Type B pancreatic cell (in vitro differentiated cells): ENCODE results near the gene DYRK1A. TPM values are rescaled to one million over a fixed set of nuclear protein-coding genes. Genes with fewer than 3 reads are reported as not detected.

ENCODE experiments used
- DNase-seq: peaks from one replicate; pipeline ENCODE4 v3.0.0; 2021; ENCODE audit warnings: mixed read lengths; ENCODE audit not compliant: unreplicated experiment; ENCODE audit errors: extremely low spot score
- H3K27ac Mint-ChIP-seq: 2 replicates; pipeline ENCODE4 v1.8.0; 2021; ENCODE audit warnings: mild to moderate bottlenecking, mixed read lengths
- H3K27me3 Mint-ChIP-seq: 2 replicates; pipeline ENCODE4 v1.8.0; 2021; ENCODE audit warnings: mixed read lengths
- H3K36me3 Mint-ChIP-seq: 2 replicates; pipeline ENCODE4 v1.8.0; 2021; ENCODE audit warnings: mixed read lengths
- H3K4me1 Mint-ChIP-seq: one replicate; pipeline ENCODE4 v1.8.0; 2021; ENCODE audit warnings: mixed read lengths; ENCODE audit not compliant: unreplicated experiment
- H3K4me3 Mint-ChIP-seq: 2 replicates; pipeline ENCODE4 v1.8.0; 2021; ENCODE audit warnings: mild to moderate bottlenecking, mixed read lengths
- H3K9me3 Mint-ChIP-seq: 2 replicates; pipeline ENCODE4 v1.8.0; 2021; ENCODE audit warnings: mixed read lengths
- CTCF ChIP-seq: fragments of 200-600 bp; sonication (generic); conservative IDR thresholded peaks from 2 replicates; pipeline ENCODE4 v1.5.0; 2021; ENCODE audit warnings: antibody characterized with exemption, mild to moderate bottlenecking
- total RNA-seq: library from RNA; stranded (reverse); gene quantifications from 2 replicates; pipeline ENCODE4 v1.2.1, GENCODE V29; 2021; ENCODE audit warnings: low replicate concordance

The DYRK1A gene
- total RNA-seq, 1 donor from 2014 or later: 70.6 TPM

GRCh38 chr21:37341254-37341960 lies 25.2 kb upstream of the DYRK1A start:
- H3K4me1 Mint-ChIP-seq: peaks cover 21% of the 10 kb centered on the region
- H3K4me3 Mint-ChIP-seq: peak overlapping the region; percentile 46

GRCh38 chr21:37342046-37342632 lies 24.4 kb upstream of the DYRK1A start:
- Mint-ChIP-seq H3K36me3 (peaks cover 4% of the 10 kb centered on the region), H3K4me3 (no peak overlapping the region), H3K27ac (peak overlapping the region; percentile 85), H3K9me3 (peaks cover 5% of the 10 kb centered on the region), H3K4me1 (peaks cover 21% of the 10 kb centered on the region), H3K27me3 (no peaks in the 10 kb centered on the region)
- no peak for TF ChIP-seq CTCF
- DNase-seq: no peak

More at GRCh38 chr21:37341254-37341960, 25.2 kb upstream of the DYRK1A start:
- Mint-ChIP-seq H3K9me3 (peaks cover 5% of the 10 kb centered on the region), H3K36me3 (peaks cover 4% of the 10 kb centered on the region), H3K27me3 (no peaks in the 10 kb centered on the region), H3K27ac (peak overlapping the region; percentile 85)
- TF ChIP-seq CTCF: no peak
- no peak for DNase-seq

- Mint-ChIP-seq H3K36me3 (peaks cover 4% of the 10 kb centered on the region), H3K4me1 (peaks cover 4% of the 10 kb centered on the region), H3K27ac (no peak overlapping the region), H3K9me3 (peaks cover 18% of the 10 kb centered on the region), H3K4me3 (no peak overlapping the region), H3K27me3 (no peaks in the 10 kb centered on the region)
- no peak for TF ChIP-seq CTCF
- no peak for DNase-seq
Measured at GRCh38 chr21:37346841-37347430, 19.6 kb upstream of the DYRK1A start.

GRCh38 chr21:37348664-37349063 lies 17.9 kb upstream of the DYRK1A start:
- no peak for TF ChIP-seq CTCF
- no peaks in the 10 kb centered on the region for H3K4me1 Mint-ChIP-seq
- no peaks in the 10 kb centered on the region for H3K36me3 Mint-ChIP-seq
- H3K9me3 Mint-ChIP-seq: peaks cover 13% of the 10 kb centered on the region
- no peak for DNase-seq
- no peaks in the 10 kb centered on the region for H3K27me3 Mint-ChIP-seq
- no peak overlapping the region for H3K4me3 Mint-ChIP-seq
- no peak overlapping the region for H3K27ac Mint-ChIP-seq

GRCh38 chr21:37350472-37350871 lies 16.1 kb upstream of the DYRK1A start:
- peaks cover 13% of the 10 kb centered on the region for H3K9me3 Mint-ChIP-seq
- H3K36me3 Mint-ChIP-seq: no peaks in the 10 kb centered on the region
- no peak overlapping the region for H3K27ac Mint-ChIP-seq
- H3K4me3 Mint-ChIP-seq: no peak overlapping the region
- no peaks in the 10 kb centered on the region for H3K27me3 Mint-ChIP-seq
- DNase-seq: no peak
- no peaks in the 10 kb centered on the region for H3K4me1 Mint-ChIP-seq
- TF ChIP-seq CTCF: no peak
